GM18502 (cell line): Measurements from ENCODE around the gene TMSB10.
"Not testable (repeated sequence)": the region's sequence is repeated elsewhere in the genome, so short reads cannot be mapped to it uniquely, and the experiment has no call there.

Source experiments
- ATAC-seq: cut with Tn5 transposase; IDR thresholded peaks from one replicate; pipeline ENCODE4 v1.9.1; 2021; ENCODE audit warnings: mild to moderate bottlenecking; ENCODE audit not compliant: unreplicated experiment, poor library complexity

TMSB10 gene

GRCh38 chr2:84900971-84901370, 4.5 kb upstream of the TMSB10 start:
- ATAC-seq, result no peak

GRCh38 chr2:84901593-84902120, 3.8 kb upstream of the TMSB10 start:
- no peak for ATAC-seq

GRCh38 chr2:84902526-84902925, 2.9 kb upstream of the TMSB10 start:
- ATAC-seq, result no peak

GRCh38 chr2:84904151-84904550, 1.3 kb upstream of the TMSB10 start:
- ATAC-seq, result no peak

GRCh38 chr2:84904717-84905174, 710 bp upstream of the TMSB10 start:
- ATAC-seq, result no peak

GRCh38 chr2:84906108-84906899, 848 bp downstream of the TMSB10 start:
- ATAC-seq, result peak; percentile 24

- peak; percentile 34 for ATAC-seq
Observed at GRCh38 chr2:84906900-84907714, 1.7 kb downstream of the TMSB10 start.

- ATAC-seq, result no peak
Observed at GRCh38 chr2:84908948-84909713, 3.7 kb downstream of the TMSB10 start.

GRCh38 chr2:84911135-84911678, 5.8 kb downstream of the TMSB10 start:
- no peak for ATAC-seq

- no peak for ATAC-seq
Observed at GRCh38 chr2:84912984-84913383, 7.5 kb downstream of the TMSB10 start.

GRCh38 chr2:84914334-84914733, 8.9 kb downstream of the TMSB10 start:
- no peak for ATAC-seq

- not testable (repeated sequence) for ATAC-seq
Observed at GRCh38 chr2:84915675-84916074, 10.2 kb downstream of the TMSB10 start.

- not testable (repeated sequence) for ATAC-seq
Observed at GRCh38 chr2:84917821-84918220, 12.4 kb downstream of the TMSB10 start.

- no peak for ATAC-seq
Observed at GRCh38 chr2:84918430-84918829, 13.0 kb downstream of the TMSB10 start.

GRCh38 chr2:84919885-84920580, 14.6 kb downstream of the TMSB10 start:
- peak; percentile 56 for ATAC-seq

GRCh38 chr2:84923009-84923408, 17.6 kb downstream of the TMSB10 start:
- ATAC-seq, result no peak

GRCh38 chr2:84924173-84925106, 19.0 kb downstream of the TMSB10 start:
- peak; percentile 28 for ATAC-seq

GRCh38 chr2:84925336-84925723, 19.9 kb downstream of the TMSB10 start:
- no peak for ATAC-seq
